ENCODE data around the gene SLC4A1AP.

Gene SLC4A1AP

GRCh38 chr2:27721884-27722485 lies 58.3 kb downstream of the SLC4A1AP start:
- DNase-seq, result no peak

- DNase-seq, result no peak
These were observed 59.9 kb downstream of the SLC4A1AP start for GRCh38 chr2:27723372-27724144.

- no peak for DNase-seq
These were observed 60.5 kb downstream of the SLC4A1AP start for GRCh38 chr2:27724191-27724590.

- no peak for DNase-seq
These were observed 61.4 kb downstream of the SLC4A1AP start for GRCh38 chr2:27724905-27725701.

GRCh38 chr2:27727257-27727656 lies 63.6 kb downstream of the SLC4A1AP start:
- no peak for DNase-seq

GRCh38 chr2:27728081-27728858 lies 64.6 kb downstream of the SLC4A1AP start:
- no peak for DNase-seq

- no peak for DNase-seq
These were observed 65.5 kb downstream of the SLC4A1AP start for GRCh38 chr2:27729198-27729597.

GRCh38 chr2:27729614-27730013 lies 65.9 kb downstream of the SLC4A1AP start:
- no peak for DNase-seq

- no peak for DNase-seq
These were observed 66.6 kb downstream of the SLC4A1AP start for GRCh38 chr2:27730261-27730662.

- no peak for DNase-seq
These were observed 67.4 kb downstream of the SLC4A1AP start for GRCh38 chr2:27730980-27731691.

- DNase-seq, result no peak
These were observed 70.6 kb downstream of the SLC4A1AP start for GRCh38 chr2:27734305-27734704.

GRCh38 chr2:27735263-27735904 lies 71.7 kb downstream of the SLC4A1AP start:
- peak; percentile 69 for DNase-seq

- DNase-seq, result no peak
These were observed 72.6 kb downstream of the SLC4A1AP start for GRCh38 chr2:27736031-27736889.

- no peak for DNase-seq
These were observed 73.2 kb downstream of the SLC4A1AP start for GRCh38 chr2:27736890-27737204.

GRCh38 chr2:27737676-27738348 lies 74.1 kb downstream of the SLC4A1AP start:
- DNase-seq, result no peak

- DNase-seq, result no peak
These were observed 74.8 kb downstream of the SLC4A1AP start for GRCh38 chr2:27738349-27739057.

GRCh38 chr2:27739058-27739373 lies 75.3 kb downstream of the SLC4A1AP start:
- no peak for DNase-seq

GRCh38 chr2:27741673-27742072 lies 78.0 kb downstream of the SLC4A1AP start:
- no peak for DNase-seq

GRCh38 chr2:27742571-27742970 lies 78.9 kb downstream of the SLC4A1AP start:
- DNase-seq, result no peak
